GM21786 (cell line): ENCODE data around the gene ZC3H12D.
"Not testable (repeated sequence)": the region's sequence is repeated elsewhere in the genome, so short reads cannot be mapped to it uniquely, and the experiment has no call there.

Experiments used
- ATAC-seq: cut with Tn5 transposase; IDR thresholded peaks from one replicate; pipeline ENCODE4 v1.9.1; 2021; ENCODE audit not compliant: unreplicated experiment

ZC3H12D gene

GRCh38 chr6:149484733-149485700, at the start of gene ZC3H12D:
Gene ZC3H12D, minus strand, starts transcription at chr6:149485014. Its CDS starts 10,471 bp downstream, at chr6:149474543.
- ATAC-seq, result peak; percentile 38

GRCh38 chr6:149529650-149530049, 44.8 kb upstream of the ZC3H12D start:
- no peak for ATAC-seq

- ATAC-seq, result no peak
These were observed 30.7 kb upstream of the ZC3H12D start for GRCh38 chr6:149515494-149515893.

- no peak for ATAC-seq
These were observed 29.1 kb upstream of the ZC3H12D start for GRCh38 chr6:149513915-149514314.

GRCh38 chr6:149510793-149511512, 26.1 kb upstream of the ZC3H12D start:
- ATAC-seq, result no peak

GRCh38 chr6:149508485-149508884, 23.7 kb upstream of the ZC3H12D start:
- ATAC-seq, result no peak

GRCh38 chr6:149503872-149504271, 19.1 kb upstream of the ZC3H12D start:
- no peak for ATAC-seq

GRCh38 chr6:149503276-149503675, 18.5 kb upstream of the ZC3H12D start:
- no peak for ATAC-seq

- no peak for ATAC-seq
These were observed 17.0 kb upstream of the ZC3H12D start for GRCh38 chr6:149501768-149502167.

- no peak for ATAC-seq
These were observed 16.4 kb upstream of the ZC3H12D start for GRCh38 chr6:149501201-149501600.

- no peak for ATAC-seq
These were observed 15.3 kb upstream of the ZC3H12D start for GRCh38 chr6:149500096-149500495.

- ATAC-seq, result no peak
These were observed 14.3 kb upstream of the ZC3H12D start for GRCh38 chr6:149499066-149499465.

- no peak for ATAC-seq
These were observed 12.6 kb upstream of the ZC3H12D start for GRCh38 chr6:149497365-149497764.

- peak; percentile 36 for ATAC-seq
These were observed 11.8 kb upstream of the ZC3H12D start for GRCh38 chr6:149496597-149496996.

- not testable (repeated sequence) for ATAC-seq
These were observed 10.7 kb upstream of the ZC3H12D start for GRCh38 chr6:149495349-149496016.

GRCh38 chr6:149494810-149495209, 10.0 kb upstream of the ZC3H12D start:
- peak; percentile 74 for ATAC-seq

- no peak for ATAC-seq
These were observed 9.0 kb upstream of the ZC3H12D start for GRCh38 chr6:149493761-149494320.

- no peak for ATAC-seq
These were observed 8.1 kb upstream of the ZC3H12D start for GRCh38 chr6:149492798-149493343.

GRCh38 chr6:149489967-149490366, 5.2 kb upstream of the ZC3H12D start:
- peak; percentile 32 for ATAC-seq

- no peak for ATAC-seq
These were observed 4.0 kb upstream of the ZC3H12D start for GRCh38 chr6:149488815-149489214.

GRCh38 chr6:149487316-149487715, 2.5 kb upstream of the ZC3H12D start:
- ATAC-seq, result no peak
